NCI-H1694 (cell line): ENCODE measurements around the gene ZNF418.
"Not testable (repeated sequence)": the region's sequence is repeated elsewhere in the genome, so short reads cannot be mapped to it uniquely, and the experiment has no call there.

Experiments
- DNase-seq: peaks from one replicate; lab custom pipeline; 2025; lab: John Stamatoyannopoulos, UW

The ZNF418 gene

GRCh38 chr19:57888560-57889231, 46.5 kb downstream of the ZNF418 start, which contains the start of gene ZNF814:
ZNF814 (minus strand) TSS chr19:57889037; CDS start chr19:57888802, 235 bp downstream.
- no peak for DNase-seq

GRCh38 chr19:57888107-57888559, 47.1 kb downstream of the ZNF418 start:
- no peak for DNase-seq

- DNase-seq: no peak
Measured at GRCh38 chr19:57887195-57887941, 47.8 kb downstream of the ZNF418 start.

- DNase-seq: no peak
Measured at GRCh38 chr19:57886046-57886445, 49.2 kb downstream of the ZNF418 start.

- DNase-seq: not testable (repeated sequence)
Measured at GRCh38 chr19:57873883-57874799, 61.1 kb downstream of the ZNF418 start.

- DNase-seq: no peak
Measured at GRCh38 chr19:57872450-57872849, 62.8 kb downstream of the ZNF418 start.
